H1 (cell line): ENCODE measurements around the gene INAFM1. TPM values are rescaled to one million over a fixed set of nuclear protein-coding genes. Genes with fewer than 3 reads are reported as not detected.

Experiments used
- ASH2L ChIP-seq: fragments of 200-600, 300-600 bp; sonication (generic); IDR thresholded peaks from one replicate; pipeline ENCODE4 v1.7.1; 2017; ENCODE audit warnings: low read length
- ATF2 ChIP-seq: IDR thresholded peaks from 2 replicates; pipeline ENCODE4 v1.6.1; 2012; ENCODE audit warnings: low read length, inconsistent platforms
- BACH1 ChIP-seq: IDR thresholded peaks from 2 replicates; pipeline ENCODE4 v1.6.1; 2012; ENCODE audit warnings: low read length, improper control_type of control experiment
- BCL11A ChIP-seq, 2 experiments: IDR thresholded peaks; one replicate each; pipeline ENCODE4 v1.6.1; 2011; ENCODE audit warnings: low read depth in 2 of 2, low read length in 2 of 2, mild to moderate bottlenecking in 2 of 2
- CEBPB ChIP-seq: IDR thresholded peaks from 2 replicates; pipeline ENCODE4 v1.6.1; 2012; ENCODE audit warnings: low read depth, low read length
- CHD2 ChIP-seq: IDR thresholded peaks from 2 replicates; pipeline ENCODE4 v1.6.1; 2012; ENCODE audit warnings: low read length, improper control_type of control experiment
- KDM1A ChIP-seq: fragments of 200-600, 300-600 bp; sonication (generic); IDR thresholded peaks from 2 replicates; pipeline ENCODE4 v1.7.1; 2016; ENCODE audit warnings: mild to moderate bottlenecking, low read length, borderline replicate concordance
- MAFK ChIP-seq: IDR thresholded peaks from 2 replicates; pipeline ENCODE4 v1.6.1; 2012; ENCODE audit warnings: low read depth, mild to moderate bottlenecking, improper control_type of control experiment, low read length
- SIX5 ChIP-seq: IDR thresholded peaks from 2 replicates; pipeline ENCODE4 v1.6.1; 2011; ENCODE audit warnings: mild to moderate bottlenecking, low read depth, low read length
- SP1 ChIP-seq: IDR thresholded peaks from 2 replicates; pipeline ENCODE4 v1.6.1; 2011; ENCODE audit warnings: low read depth, low read length
- SUZ12 ChIP-seq: fragments of 200-600 bp; sonication (generic); IDR thresholded peaks from 2 replicates; pipeline ENCODE4 v1.6.1; 2012; ENCODE audit warnings: mild to moderate bottlenecking, inconsistent platforms, low read length, moderate library complexity, mixed read lengths
- TAF1 ChIP-seq: IDR thresholded peaks from 2 replicates; pipeline ENCODE4 v1.6.1; 2011; ENCODE audit warnings: mild to moderate bottlenecking, low read depth, low read length
- TAF7 ChIP-seq: optimal IDR thresholded peaks from 2 replicates; pipeline ENCODE3; 2011; ENCODE audit warnings: low read depth, mild to moderate bottlenecking, inconsistent platforms, low read length, moderate library complexity, borderline replicate concordance
- ZNF274 ChIP-seq: IDR thresholded peaks from 2 replicates; pipeline ENCODE4 v1.7.0; 2012; ENCODE audit warnings: low read length, borderline replicate concordance; ENCODE audit errors: extremely low read depth
- polyA plus RNA-seq, 7 experiments: library from polyadenylated mRNA; depleted of rRNA in 3 of 7; stranded (reverse) in 5 of 7; unstranded in 2 of 7; fragments of >200 nt in 5 of 7; fragments of 200-250 nt in 2 of 7; gene quantifications; 1 replicate in 5 of 7; 2 replicates in 1 of 7; 4 replicates in 1 of 7; pipeline versions ENCODE4 v1.2.1 to v1.2.3, GENCODE V29; 2011 to 2013; ENCODE audit warnings: missing spikeins in 2 of 7, mixed read lengths in 2 of 7
- total RNA-seq: library from RNA; stranded (reverse); fragmentation: NEBNext Ultra II Directional; extraction: Animal tissue kit (Norgen Biotek cat#: 25700); gene quantifications from 2 replicates; pipeline ENCODE4 v1.2.1, GENCODE V29; 2021

Gene INAFM1
- total and polyA plus RNA-seq, 2 of the 8 experiments (the other 6 are each of a cell fraction or from before 2014, with no cell fraction given): 2.6 to 3.4 TPM

GRCh38 chr19:47225746-47226425 is 48.8 kb upstream of the INAFM1 start (continued):
- TF ChIP-seq ATF2: 0 out of 2 replicates have a peak, but pooled peaks have one; percentile 31
- TF ChIP-seq SUZ12: no peak
- TF ChIP-seq TAF7: peak; percentile 97
- TF ChIP-seq ZNF274: no peak
- TF ChIP-seq SIX5: no peak
- TF ChIP-seq KDM1A: no peak
- TF ChIP-seq ASH2L: peak; percentile 54
- peak; percentile 99 for TF ChIP-seq TAF1
- peak; percentile 75 for TF ChIP-seq BACH1
- peak; percentile 63 for TF ChIP-seq SP1
- TF ChIP-seq BCL11A (IDR thresholded peaks at IDR 0.05; ENCODE audit: low read depth in 2 of 2, low read length in 2 of 2): no peak
- TF ChIP-seq CHD2: peak; percentile 80
- TF ChIP-seq CEBPB: no peak
- TF ChIP-seq MAFK: peak; percentile 49; the same call in 1 of the 2 replicates
